ENCODE measurements around the gene MYOF. TPM values are rescaled to one million over a fixed set of nuclear protein-coding genes. Genes with fewer than 3 reads are reported as not detected.
"Not testable (repeated sequence)": the region's sequence is repeated elsewhere in the genome, so short reads cannot be mapped to it uniquely, and the experiment has no call there.

The MYOF gene
- total RNA-seq, 2 donors from 2014 or later = 0.57 to 15.8 TPM

DNA sequence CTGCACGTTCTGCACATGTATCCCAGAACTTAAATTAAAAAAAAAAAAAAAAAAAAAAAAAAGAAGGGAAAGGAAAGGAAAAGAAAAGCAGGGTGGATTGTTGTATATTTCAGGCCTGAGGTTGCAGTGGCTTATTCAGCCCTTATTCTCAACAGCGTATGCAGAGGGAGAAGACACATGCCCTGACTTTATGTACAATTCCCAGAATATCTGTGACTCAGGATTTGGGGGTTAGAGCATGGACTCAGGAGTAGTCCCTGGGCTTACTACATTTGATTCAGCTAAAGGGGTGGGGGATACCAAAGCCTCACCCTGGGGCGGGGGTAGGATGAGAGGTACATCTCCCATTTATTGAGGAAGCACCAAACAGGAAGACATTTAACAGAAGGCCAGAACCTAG lies 137.4 kb downstream of the MYOF start:
- no peaks in the 10 kb centered on the region for H3K9me3 Mint-ChIP-seq
- peaks cover 0 to 11% of the 10 kb centered on the region in 2 donors for H3K27me3 Mint-ChIP-seq
- H3K4me1 Mint-ChIP-seq (ENCODE audit: low read depth in 2 of 2) = no peaks in the 10 kb centered on the region
- DNase-seq (ENCODE audit: low spot score) = no peak
- H3K27ac Mint-ChIP-seq = no peak overlapping the region
- no peak for ATAC-seq
- no peak overlapping the region for H3K4me3 Mint-ChIP-seq
- H3K36me3 Mint-ChIP-seq = no peaks in the 10 kb centered on the region

DNA sequence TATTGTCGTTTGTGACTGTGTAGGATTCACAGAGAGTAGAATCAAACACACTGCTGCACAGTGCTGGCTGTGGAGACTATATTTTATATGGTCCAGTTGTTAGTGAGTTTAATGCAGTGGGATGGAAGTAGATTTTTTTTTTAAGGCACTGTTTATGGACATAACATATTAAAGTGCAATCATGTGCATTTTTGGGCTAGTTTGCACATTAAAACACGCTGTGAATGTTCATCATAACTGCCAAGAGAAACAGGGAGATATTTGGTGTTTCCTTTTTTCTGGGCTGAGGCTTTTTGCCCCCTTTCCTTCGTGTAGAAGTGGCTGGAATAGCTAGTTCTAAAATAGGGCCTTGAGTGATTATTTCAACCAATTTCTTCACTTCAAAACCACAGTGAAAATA lies 139.2 kb downstream of the MYOF start:
- H3K4me1 Mint-ChIP-seq (ENCODE audit: low read depth in 2 of 2) = no peaks in the 10 kb centered on the region
- no peak overlapping the region for H3K27ac Mint-ChIP-seq
- H3K36me3 Mint-ChIP-seq = no peaks in the 10 kb centered on the region
- peaks cover 0 to 11% of the 10 kb centered on the region in 2 donors for H3K27me3 Mint-ChIP-seq
- ATAC-seq (no peak), DNase-seq (ENCODE audit: low spot score) (no peak)
- no peak overlapping the region for H3K4me3 Mint-ChIP-seq
- no peaks in the 10 kb centered on the region for H3K9me3 Mint-ChIP-seq

DNA sequence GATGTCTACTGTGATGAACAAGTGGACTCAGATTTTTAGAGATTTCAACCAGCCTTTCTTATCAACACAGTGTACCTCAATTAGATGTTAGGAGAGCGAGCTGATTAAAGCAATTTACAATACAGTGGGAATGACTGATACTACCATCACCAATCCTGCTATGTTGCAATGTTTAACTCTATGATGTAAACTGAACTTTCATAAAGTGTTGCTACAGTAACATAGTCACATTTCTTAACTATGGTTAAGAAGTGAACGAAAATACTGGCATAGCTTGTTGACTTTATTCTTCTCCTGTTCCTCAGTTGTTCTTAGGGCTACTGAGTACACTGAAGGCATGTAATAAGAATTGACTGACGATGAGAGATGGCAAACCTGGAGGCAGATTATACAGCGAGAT lies 139.8 kb downstream of the MYOF start:
- Mint-ChIP-seq H3K9me3 (no peaks in the 10 kb centered on the region), H3K4me3 (no peak overlapping the region), H3K27ac (no peak overlapping the region), H3K27me3 (peaks cover 0 to 11% of the 10 kb centered on the region in 2 donors), H3K4me1 (ENCODE audit: low read depth in 2 of 2) (no peaks in the 10 kb centered on the region), H3K36me3 (no peaks in the 10 kb centered on the region)
- no peak for ATAC-seq
- DNase-seq (ENCODE audit: low spot score) = no peak

DNA sequence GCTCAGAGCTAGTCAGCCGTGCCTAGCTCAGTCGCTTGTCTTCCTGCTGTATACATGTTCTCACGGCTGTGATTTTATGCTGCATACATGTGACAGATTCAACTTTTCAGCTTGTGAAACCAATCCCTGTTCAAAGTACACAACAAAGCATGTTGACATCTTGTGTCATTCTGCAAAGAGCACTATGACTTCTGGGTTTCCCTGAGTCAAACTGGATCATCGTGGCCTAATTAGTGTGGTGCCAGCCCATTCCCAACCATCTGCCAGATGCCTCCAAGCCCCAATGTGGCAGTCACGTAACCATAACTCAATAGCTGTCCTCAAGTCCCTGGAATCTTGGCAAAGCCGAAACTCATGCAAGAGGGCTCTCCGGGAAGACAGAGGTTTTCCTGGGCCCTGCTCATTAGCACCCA lies 144.8 kb downstream of the MYOF start:
- Mint-ChIP-seq H3K4me3 (no peak overlapping the region), H3K4me1 (ENCODE audit: low read depth in 2 of 2) (no peaks in the 10 kb centered on the region), H3K27me3 (peaks cover 0 to 2% of the 10 kb centered on the region in 2 donors), H3K27ac (no peak overlapping the region), H3K9me3 (no peaks in the 10 kb centered on the region), H3K36me3 (no peaks in the 10 kb centered on the region)
- DNase-seq (ENCODE audit: low spot score) (no peak), ATAC-seq (no peak)

DNA sequence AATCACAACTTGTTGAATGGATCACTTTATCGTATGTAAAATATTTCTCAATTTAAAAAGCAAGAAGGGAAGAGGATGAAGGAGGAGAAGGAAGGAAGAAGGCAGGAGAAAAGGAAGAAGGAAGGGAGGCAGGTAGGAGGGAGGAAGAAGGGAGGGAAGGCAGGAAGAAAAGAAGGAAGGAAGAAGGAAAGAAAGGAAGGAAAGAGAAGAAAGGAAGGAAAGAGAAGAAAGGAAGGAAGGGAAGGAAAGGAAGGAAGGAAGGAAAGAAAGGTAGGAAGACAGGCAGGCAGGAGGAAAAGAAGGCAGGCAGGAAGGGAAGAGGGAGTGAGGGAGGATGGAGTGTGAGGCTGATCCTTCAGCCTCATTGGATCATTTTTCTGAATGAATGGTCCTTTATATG lies 145.5 kb downstream of the MYOF start:
- no peak for ATAC-seq
- H3K27me3 Mint-ChIP-seq = no peaks in the 10 kb centered on the region
- H3K4me3 Mint-ChIP-seq = no peak overlapping the region
- no peak for DNase-seq (ENCODE audit: low spot score)
- no peaks in the 10 kb centered on the region for H3K4me1 Mint-ChIP-seq (ENCODE audit: low read depth in 2 of 2)
- no peaks in the 10 kb centered on the region for H3K36me3 Mint-ChIP-seq
- H3K27ac Mint-ChIP-seq = no peak overlapping the region
- no peaks in the 10 kb centered on the region for H3K9me3 Mint-ChIP-seq

DNA sequence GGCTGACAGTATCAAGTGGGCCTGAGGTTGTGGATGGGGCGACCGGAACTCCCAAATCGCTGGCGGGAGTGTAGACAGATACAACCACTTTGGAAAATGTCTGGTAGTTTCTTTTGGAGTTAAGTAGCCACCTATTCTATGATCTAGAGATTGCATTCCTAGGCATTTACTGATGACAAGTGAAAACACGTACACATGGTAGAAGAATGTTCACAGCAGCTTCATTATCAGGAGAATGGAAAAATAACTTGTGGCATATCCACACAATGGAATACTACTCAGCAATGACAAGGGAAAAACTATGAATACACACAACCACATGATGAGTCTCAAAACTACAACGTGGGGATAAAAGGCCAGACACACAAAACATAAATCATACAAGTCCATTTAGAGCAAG lies 146.0 kb downstream of the MYOF start:
- DNase-seq (ENCODE audit: low spot score) = no peak
- Mint-ChIP-seq H3K36me3 (no peaks in the 10 kb centered on the region), H3K4me1 (ENCODE audit: low read depth in 2 of 2) (no peaks in the 10 kb centered on the region), H3K9me3 (no peaks in the 10 kb centered on the region), H3K27ac (no peak overlapping the region), H3K27me3 (no peaks in the 10 kb centered on the region), H3K4me3 (no peak overlapping the region)
- no peak for ATAC-seq

DNA sequence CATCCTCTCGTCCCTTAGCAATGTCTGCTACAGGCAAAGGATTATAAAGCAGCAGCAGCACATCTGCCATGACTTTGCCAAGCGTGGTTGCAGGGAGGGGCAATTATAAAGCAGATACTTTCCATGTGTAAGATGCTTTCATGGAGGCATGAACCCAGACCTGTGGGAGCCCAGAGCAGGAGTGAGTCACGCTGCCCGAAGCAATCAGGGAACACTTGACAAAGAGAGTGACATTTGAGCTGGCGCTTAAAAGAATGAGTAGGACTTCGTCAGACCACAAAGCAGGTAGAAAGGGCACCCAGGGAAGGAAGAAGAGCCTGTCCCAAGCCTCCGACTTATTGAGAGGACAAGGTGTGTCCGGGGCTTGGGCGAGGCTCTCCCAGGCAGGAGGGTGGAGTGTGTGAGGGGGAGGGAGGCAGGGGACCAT lies 147.2 kb downstream of the MYOF start:
- no peaks in the 10 kb centered on the region for H3K4me1 Mint-ChIP-seq (ENCODE audit: low read depth in 2 of 2)
- no peaks in the 10 kb centered on the region for H3K36me3 Mint-ChIP-seq
- no peak overlapping the region for H3K27ac Mint-ChIP-seq
- no peaks in the 10 kb centered on the region for H3K9me3 Mint-ChIP-seq
- H3K4me3 Mint-ChIP-seq = no peak overlapping the region
- no peak for ATAC-seq
- DNase-seq (ENCODE audit: low spot score) = no peak
- H3K27me3 Mint-ChIP-seq = no peaks in the 10 kb centered on the region

DNA sequence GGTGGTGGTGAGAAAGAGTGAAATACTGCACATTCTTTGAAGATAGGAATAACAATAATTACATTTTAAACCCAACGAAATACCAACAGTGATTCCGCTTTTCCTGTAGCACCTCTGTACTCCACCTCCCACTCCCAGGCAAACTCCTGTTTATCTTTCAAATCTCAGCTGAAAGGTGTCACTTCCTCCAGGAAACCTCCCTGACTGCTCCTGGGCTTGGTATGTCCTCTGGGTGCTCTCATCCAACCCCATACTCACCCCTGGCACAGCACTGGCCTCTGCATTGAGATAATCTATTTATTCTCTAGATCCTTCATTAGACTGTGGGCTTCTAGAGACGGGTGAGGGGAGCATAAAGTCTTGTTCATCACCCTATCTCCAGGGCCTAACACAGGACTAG lies 148.0 kb downstream of the MYOF start:
- no peaks in the 10 kb centered on the region for H3K36me3 Mint-ChIP-seq
- H3K9me3 Mint-ChIP-seq = no peaks in the 10 kb centered on the region
- ATAC-seq = no peak
- H3K4me3 Mint-ChIP-seq = no peak overlapping the region
- no peaks in the 10 kb centered on the region for H3K27me3 Mint-ChIP-seq
- no peak overlapping the region for H3K27ac Mint-ChIP-seq
- no peak for DNase-seq (ENCODE audit: low spot score)
- H3K4me1 Mint-ChIP-seq (ENCODE audit: low read depth in 2 of 2) = no peaks in the 10 kb centered on the region

DNA sequence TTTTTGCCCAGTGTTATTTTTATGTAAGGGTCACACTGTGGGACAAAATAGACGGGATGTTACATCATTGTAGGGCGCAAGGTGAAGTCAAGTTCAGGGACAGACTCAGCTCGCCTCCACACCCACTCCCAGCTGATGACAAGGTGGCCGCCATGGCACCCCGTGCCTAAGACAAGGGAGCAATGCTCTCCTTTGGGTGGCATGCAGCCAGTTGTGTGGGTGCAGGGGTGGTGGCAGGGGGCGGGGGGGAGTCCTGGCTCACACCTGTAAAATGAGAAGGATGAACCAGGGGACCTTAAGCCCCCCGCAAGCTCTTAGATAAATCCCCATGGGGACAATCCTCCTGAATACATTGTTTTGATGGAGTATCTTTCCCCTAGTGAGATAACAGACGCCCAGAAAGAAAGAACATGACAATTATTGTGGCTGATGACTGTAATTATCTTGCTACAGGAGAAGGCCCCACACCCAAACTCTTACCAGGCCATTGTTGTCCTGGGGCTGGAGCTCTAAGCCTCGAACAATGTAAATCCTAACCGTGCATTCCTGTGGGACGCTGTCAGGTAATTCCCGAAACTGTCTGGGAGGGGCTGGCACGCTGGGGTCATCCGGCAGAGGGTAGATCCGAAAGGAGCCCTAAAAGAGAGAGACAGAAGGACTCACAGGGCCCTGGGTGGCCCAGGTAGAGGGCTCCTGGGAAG lies 148.7 kb downstream of the MYOF start:
- H3K4me1 Mint-ChIP-seq (ENCODE audit: low read depth in 2 of 2) = no peaks in the 10 kb centered on the region
- no peak overlapping the region for H3K4me3 Mint-ChIP-seq
- no peaks in the 10 kb centered on the region for H3K27me3 Mint-ChIP-seq
- H3K9me3 Mint-ChIP-seq = no peaks in the 10 kb centered on the region
- H3K36me3 Mint-ChIP-seq = no peaks in the 10 kb centered on the region
- ATAC-seq (no peak), DNase-seq (ENCODE audit: low spot score) (no peak)
- H3K27ac Mint-ChIP-seq = no peak overlapping the region

DNA sequence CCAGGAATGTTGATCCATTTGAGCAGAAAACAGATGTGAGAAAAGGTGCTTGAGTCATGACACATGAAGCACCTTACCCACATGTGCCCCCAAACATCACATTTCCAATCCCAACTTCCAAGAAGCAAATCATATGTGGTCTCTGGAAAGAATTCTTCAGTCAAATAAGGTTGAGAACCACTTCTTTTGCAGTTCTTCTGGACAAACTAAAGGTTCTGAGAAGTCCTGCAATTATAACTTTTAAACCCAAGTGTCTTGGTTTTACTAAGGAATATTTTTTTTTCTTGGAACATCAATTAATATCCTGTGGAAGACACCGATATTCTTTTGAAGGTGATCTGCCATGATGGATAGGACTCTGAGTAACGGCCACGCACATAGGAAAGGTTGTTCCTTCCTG lies 151.3 kb downstream of the MYOF start:
- no peak for ATAC-seq
- H3K4me3 Mint-ChIP-seq = no peak overlapping the region
- H3K9me3 Mint-ChIP-seq = no peaks in the 10 kb centered on the region
- H3K36me3 Mint-ChIP-seq = no peaks in the 10 kb centered on the region
- H3K4me1 Mint-ChIP-seq (ENCODE audit: low read depth in 2 of 2) = no peaks in the 10 kb centered on the region
- H3K27me3 Mint-ChIP-seq = no peaks in the 10 kb centered on the region
- H3K27ac Mint-ChIP-seq = no peak overlapping the region
- DNase-seq (ENCODE audit: low spot score) = no peak

DNA sequence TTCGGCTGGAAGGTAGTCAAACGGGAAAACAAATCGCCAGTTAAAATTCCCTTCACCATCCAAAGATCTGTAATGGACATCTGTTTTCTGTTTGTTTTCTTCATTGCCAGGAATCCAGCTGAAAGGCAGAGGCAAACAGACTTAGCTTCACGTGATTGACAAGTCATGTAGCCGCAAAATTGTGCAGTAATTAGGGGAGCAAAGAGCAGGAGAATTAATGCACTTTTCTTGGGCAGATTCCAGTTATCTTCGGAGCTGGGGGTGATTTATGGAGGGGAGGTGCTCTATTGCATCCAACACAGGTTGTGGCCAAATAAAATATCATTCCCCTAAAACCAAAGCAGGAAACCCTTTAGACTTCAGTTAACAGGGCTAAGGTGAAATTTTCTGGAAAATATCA lies 162.2 kb downstream of the MYOF start:
- Mint-ChIP-seq H3K27me3 (peaks cover 0 to 11% of the 10 kb centered on the region in 2 donors), H3K4me3 (no peak overlapping the region), H3K4me1 (ENCODE audit: low read depth in 2 of 2) (no peaks in the 10 kb centered on the region), H3K27ac (no peak overlapping the region), H3K9me3 (no peaks in the 10 kb centered on the region), H3K36me3 (no peaks in the 10 kb centered on the region)
- no peak for DNase-seq (ENCODE audit: low spot score)
- no peak for ATAC-seq

DNA sequence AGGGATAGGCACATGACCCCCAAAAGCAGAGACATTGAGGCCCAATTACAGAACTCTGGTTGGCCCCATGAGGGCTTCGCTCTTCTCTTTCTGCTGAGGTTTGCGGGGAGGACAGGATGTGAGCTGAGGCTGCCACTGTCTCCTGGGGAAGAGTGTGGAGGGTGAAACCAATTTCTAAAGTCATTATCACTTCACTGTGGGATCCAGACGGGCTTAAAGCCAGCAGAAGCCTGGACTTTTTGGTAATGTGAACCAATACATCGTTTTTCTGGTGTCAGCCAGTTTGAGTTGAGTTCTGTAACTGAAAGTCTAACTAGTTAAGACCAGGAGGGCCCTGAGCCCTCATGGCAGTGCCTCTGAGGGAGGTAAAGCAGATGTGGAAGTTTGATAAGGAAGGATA lies 163.0 kb downstream of the MYOF start:
- peaks cover 0 to 11% of the 10 kb centered on the region in 2 donors for H3K27me3 Mint-ChIP-seq

DNA sequence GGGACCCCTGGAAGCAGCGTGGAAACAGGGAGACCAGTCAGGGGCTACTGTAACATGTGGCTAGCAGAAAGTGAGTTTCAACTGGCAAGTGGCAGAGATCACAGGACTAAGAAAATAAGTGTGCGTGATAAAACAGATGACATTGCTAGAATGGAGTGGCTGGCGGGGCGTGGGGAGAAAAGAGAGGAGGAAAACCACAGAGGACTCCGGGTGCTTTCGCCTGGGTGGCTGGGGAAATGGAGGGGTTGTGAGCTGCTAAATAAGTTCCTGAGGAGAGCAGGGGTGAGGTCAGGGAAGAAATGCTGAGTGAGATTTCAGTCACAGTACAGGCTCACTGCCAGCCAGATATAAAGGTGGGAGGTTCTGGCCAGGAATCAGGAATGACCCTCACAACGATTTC lies 166.9 kb downstream of the MYOF start:
- Mint-ChIP-seq H3K9me3 (no peaks in the 10 kb centered on the region), H3K4me3 (no peak overlapping the region), H3K27me3 (peaks cover 7 to 8% of the 10 kb centered on the region in 2 donors), H3K4me1 (ENCODE audit: low read depth in 2 of 2) (peaks cover 0 to 2% of the 10 kb centered on the region in 2 donors), H3K27ac (no peak overlapping the region), H3K36me3 (no peaks in the 10 kb centered on the region)
- no peak for ATAC-seq
- DNase-seq (ENCODE audit: low spot score) = no peak

More for the DNA sequence above, 163.0 kb downstream of the MYOF start:
- Mint-ChIP-seq H3K27ac (no peak overlapping the region), H3K9me3 (no peaks in the 10 kb centered on the region), H3K4me3 (no peak overlapping the region), H3K36me3 (no peaks in the 10 kb centered on the region), H3K4me1 (ENCODE audit: low read depth in 2 of 2) (no peaks in the 10 kb centered on the region)
- DNase-seq (ENCODE audit: low spot score) = no peak
- ATAC-seq = peak in 1 of 2 donors; percentile 26

DNA sequence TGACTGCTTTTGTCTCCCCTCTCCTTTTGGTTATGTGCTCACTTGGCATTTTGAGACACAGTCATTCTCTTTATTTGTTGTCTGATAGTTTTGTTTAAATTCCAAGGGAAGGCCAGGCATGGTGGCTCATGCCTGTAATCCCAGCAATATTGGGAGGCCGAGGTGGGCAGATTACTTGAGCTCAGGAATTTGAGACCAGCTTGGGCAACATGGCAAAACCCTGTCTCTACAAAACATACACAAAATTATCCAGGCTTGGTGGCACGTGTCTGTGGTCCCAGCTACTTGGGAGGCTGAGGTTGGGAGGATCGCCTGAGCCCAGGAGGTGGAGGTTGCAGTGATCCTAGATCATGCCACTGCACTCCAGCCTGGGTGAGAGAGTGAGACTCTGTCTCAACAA lies 167.5 kb downstream of the MYOF start:
- not testable (repeated sequence) for H3K27me3 Mint-ChIP-seq; H3K27ac Mint-ChIP-seq; H3K4me1 Mint-ChIP-seq (ENCODE audit: low read depth in 2 of 2); DNase-seq (ENCODE audit: low spot score); H3K36me3 Mint-ChIP-seq; H3K9me3 Mint-ChIP-seq; H3K4me3 Mint-ChIP-seq; ATAC-seq

DNA sequence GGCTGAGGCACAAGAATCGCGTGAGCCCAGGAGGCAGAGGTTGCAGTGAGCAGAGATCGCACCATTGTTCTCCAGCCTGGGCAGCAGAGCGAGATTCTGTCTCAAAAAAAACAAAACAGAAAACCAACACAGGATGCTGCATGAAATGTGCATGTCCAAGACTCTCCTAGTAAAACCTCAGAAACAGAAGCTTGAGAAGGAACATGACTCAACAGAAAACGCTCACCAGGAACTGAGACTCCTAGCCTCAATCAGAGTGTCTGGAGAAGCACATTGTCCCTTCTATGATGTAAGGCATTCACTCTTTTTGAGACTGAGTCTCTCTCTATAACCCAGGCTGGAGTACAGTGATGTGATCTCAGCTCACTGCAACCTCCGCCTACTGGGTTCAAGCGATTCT lies 168.3 kb downstream of the MYOF start:
- H3K4me1 Mint-ChIP-seq (ENCODE audit: low read depth in 2 of 2) = peaks cover 0 to 2% of the 10 kb centered on the region in 2 donors
- H3K9me3 Mint-ChIP-seq = no peaks in the 10 kb centered on the region
- peaks cover 7 to 14% of the 10 kb centered on the region in 2 donors for H3K27me3 Mint-ChIP-seq
- H3K4me3 Mint-ChIP-seq = no peak overlapping the region
- H3K27ac Mint-ChIP-seq = no peak overlapping the region
- DNase-seq (ENCODE audit: low spot score) (no peak), ATAC-seq (no peak)
- H3K36me3 Mint-ChIP-seq = no peaks in the 10 kb centered on the region
